Renal cortex interstitium (tissue), 11 donors: Measurements from ENCODE around the gene PHF14. TPM values are rescaled to one million over a fixed set of nuclear protein-coding genes. Genes with fewer than 3 reads are reported as not detected.
"Not testable (repeated sequence)": the region's sequence is repeated elsewhere in the genome, so short reads cannot be mapped to it uniquely, and the experiment has no call there.

Experiments used
- DNase-seq, 11 donors: peaks; one replicate each; pipeline ENCODE4 v3.0.0-alpha.2; 2013; ENCODE audit warnings: low read depth in 9 of 11, low spot score in 4 of 11; ENCODE audit errors: extremely low read depth in 1 of 11
- polyA plus RNA-seq, 3 donors: library from polyadenylated mRNA; unstranded; fragments of 120-200 nt; gene quantifications; one replicate each; pipeline ENCODE4 v1.2.1, GENCODE V29; 2013; ENCODE audit not compliant: insufficient read length in 3 of 3

Gene PHF14
- polyA plus RNA-seq, 3 donors = 59.0 to 83.5 (median 72.4) TPM

GRCh38 chr7:10956528-10956927 is 17.1 kb upstream of the PHF14 start:
- DNase-seq = no peak

GRCh38 chr7:10960242-10960641 is 13.4 kb upstream of the PHF14 start:
- DNase-seq = not testable (repeated sequence)

GRCh38 chr7:10965016-10965415 is 8.7 kb upstream of the PHF14 start:
- not testable (repeated sequence) for DNase-seq

- DNase-seq = no peak
Measured at GRCh38 chr7:10972174-10972573, 1.5 kb upstream of the PHF14 start.

GRCh38 chr7:10973942-10974911 is 555 bp downstream of the PHF14 start:
- DNase-seq = peak in 10 of 11 donors; percentile 15 to 42 (median 28)

GRCh38 chr7:10977113-10977512 is 3.4 kb downstream of the PHF14 start:
- DNase-seq = no peak

- no peak for DNase-seq
Measured at GRCh38 chr7:10981317-10981716, 7.6 kb downstream of the PHF14 start.

GRCh38 chr7:10990748-10991147 is 17.1 kb downstream of the PHF14 start:
- DNase-seq = not testable (repeated sequence)

- not testable (repeated sequence) for DNase-seq
Measured at GRCh38 chr7:10995482-10996166, 22.0 kb downstream of the PHF14 start.

- no peak for DNase-seq
Measured at GRCh38 chr7:10998996-10999757, 25.5 kb downstream of the PHF14 start.

- no peak for DNase-seq
Measured at GRCh38 chr7:11005202-11005601, 31.5 kb downstream of the PHF14 start.

GRCh38 chr7:11006291-11006690 is 32.6 kb downstream of the PHF14 start:
- DNase-seq = no peak

- no peak for DNase-seq
Measured at GRCh38 chr7:11009631-11010030, 36.0 kb downstream of the PHF14 start.

GRCh38 chr7:11021468-11021867 is 47.8 kb downstream of the PHF14 start:
- no peak for DNase-seq

GRCh38 chr7:11026452-11027359 is 53.0 kb downstream of the PHF14 start:
- DNase-seq = no peak

- no peak for DNase-seq
Measured at GRCh38 chr7:11035661-11036060, 62.0 kb downstream of the PHF14 start.

- no peak for DNase-seq
Measured at GRCh38 chr7:11039974-11040373, 66.3 kb downstream of the PHF14 start.

GRCh38 chr7:11054033-11054432 is 80.4 kb downstream of the PHF14 start:
- DNase-seq = no peak
